ENCODE measurements around the gene STON2.

STON2 gene

GRCh38 chr14:81211844-81212243, 188.3 kb downstream of the STON2 start:
- TF ChIP-seq GLIS3 (CRISPR knock-in tag; IDR thresholded peaks at IDR 0.05) = no peak
- TF ChIP-seq ZC3H10 (CRISPR knock-in tag; IDR thresholded peaks at IDR 0.05) = no peak
- TF ChIP-seq ZNF70 (CRISPR knock-in tag; IDR thresholded peaks at IDR 0.05) = no peak
- TF ChIP-seq ZFP3 (CRISPR knock-in tag; IDR thresholded peaks at IDR 0.05) = no peak
- TF ChIP-seq OSR1 (CRISPR knock-in tag; IDR thresholded peaks at IDR 0.05) = no peak
- no peak for TF ChIP-seq PATZ1 (CRISPR knock-in tag; IDR thresholded peaks at IDR 0.05; ENCODE audit: borderline replicate concordance)
- TF ChIP-seq CREB5 (CRISPR knock-in tag; IDR thresholded peaks at IDR 0.05; ENCODE audit: low read depth) = no peak
- TF ChIP-seq POU6F1 (CRISPR knock-in tag; IDR thresholded peaks at IDR 0.05; ENCODE audit: borderline replicate concordance, low read depth) = no peak
- TF ChIP-seq TCF4 (CRISPR knock-in tag; IDR thresholded peaks at IDR 0.05; ENCODE audit: borderline replicate concordance) = no peak
- ATAC-seq = peak; percentile 73

Data from SK-N-SH treated with all-trans-retinoic acid at 6 μM for 48 hours (cell line).